Lower leg skin (tissue), 4 donors: Measurements from ENCODE around the gene BRAP. TPM values are rescaled to one million over a fixed set of nuclear protein-coding genes. Genes with fewer than 3 reads are reported as not detected.
"Not testable (repeated sequence)": the region's sequence is repeated elsewhere in the genome, so short reads cannot be mapped to it uniquely, and the experiment has no call there.

Experiments
- DNase-seq, 2 donors: peaks; one replicate each; pipeline ENCODE4 v3.0.0-alpha.2; 2019; ENCODE audit warnings: low spot score in 2 of 2
- H3K4me3 ChIP-seq: fragments of 200-600 bp; sonication (generic); 2 replicates; pipeline ENCODE4 v1.5.1; 2017; ENCODE audit warnings: mild to moderate bottlenecking, low read depth; ENCODE audit not compliant: poor library complexity, severe bottlenecking
- POLR2A ChIP-seq, 2 donors: fragments of 450-650 bp; IDR thresholded peaks; one replicate each; pipeline ENCODE4 v1.6.1; 2016 to 2017; ENCODE audit warnings: antibody characterized with exemption in 2 of 2, mild to moderate bottlenecking in 1 of 2, moderate library complexity in 1 of 2
- WGBS, 2 donors: methylation state at CpG; one replicate each; pipeline ENCODE4 v1.1.5; 2018; 5-methylcytosine and 5-hydroxymethylcytosine counted together
- intact Hi-C: fragments of 100-400 bp; cut with DNase I; formaldehyde crosslinking; loops from one replicate; pipeline ENCODE4 v1.15.0; 2023; ENCODE audit warnings: low total_unique reads
- total RNA-seq, 4 donors: library from RNA; depleted of rRNA; stranded (reverse); fragments of >200 nt; gene quantifications; one replicate each; pipeline ENCODE4 v1.1.0, GENCODE V29; 2016
- TF ChIP-seq, protein P1 (sequence below), 3 donors: fragments of 450-650 bp; IDR thresholded peaks; one replicate each; pipeline ENCODE4 v1.5.1; 2016; ENCODE audit warnings: antibody characterized with exemption in 3 of 3, mild to moderate bottlenecking in 3 of 3, moderate library complexity in 2 of 3

Gene BRAP
- total RNA-seq, 4 donors from 2014 or later = 18.0 to 25.2 (median 22.0) TPM

DNA sequence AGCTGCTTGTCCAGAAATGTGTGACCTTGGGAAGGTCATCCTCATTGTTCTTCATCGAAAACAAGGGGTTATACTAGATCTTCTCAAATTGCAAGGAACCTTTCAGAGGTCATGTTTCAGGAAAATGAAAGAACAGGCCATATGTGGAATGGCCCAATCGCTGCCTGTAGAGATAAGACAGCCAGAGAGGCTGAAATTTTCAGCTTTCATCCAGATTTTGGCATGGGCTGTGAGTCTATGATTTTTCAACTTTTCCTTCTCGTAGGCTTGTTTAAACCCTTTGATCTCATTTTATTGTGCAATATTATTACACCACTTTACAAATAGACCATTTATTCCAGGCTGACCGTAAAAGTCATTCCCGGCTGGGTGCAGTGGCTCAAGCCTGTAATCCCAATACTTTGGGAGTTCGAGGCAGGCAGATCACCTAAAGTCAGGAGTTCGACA lies 69.6 kb downstream of the BRAP start:
- 64 to 70% methylated on average over 7 of the region's 7 CpGs for WGBS, 2 donors
- TF ChIP-seq, protein P1, sequence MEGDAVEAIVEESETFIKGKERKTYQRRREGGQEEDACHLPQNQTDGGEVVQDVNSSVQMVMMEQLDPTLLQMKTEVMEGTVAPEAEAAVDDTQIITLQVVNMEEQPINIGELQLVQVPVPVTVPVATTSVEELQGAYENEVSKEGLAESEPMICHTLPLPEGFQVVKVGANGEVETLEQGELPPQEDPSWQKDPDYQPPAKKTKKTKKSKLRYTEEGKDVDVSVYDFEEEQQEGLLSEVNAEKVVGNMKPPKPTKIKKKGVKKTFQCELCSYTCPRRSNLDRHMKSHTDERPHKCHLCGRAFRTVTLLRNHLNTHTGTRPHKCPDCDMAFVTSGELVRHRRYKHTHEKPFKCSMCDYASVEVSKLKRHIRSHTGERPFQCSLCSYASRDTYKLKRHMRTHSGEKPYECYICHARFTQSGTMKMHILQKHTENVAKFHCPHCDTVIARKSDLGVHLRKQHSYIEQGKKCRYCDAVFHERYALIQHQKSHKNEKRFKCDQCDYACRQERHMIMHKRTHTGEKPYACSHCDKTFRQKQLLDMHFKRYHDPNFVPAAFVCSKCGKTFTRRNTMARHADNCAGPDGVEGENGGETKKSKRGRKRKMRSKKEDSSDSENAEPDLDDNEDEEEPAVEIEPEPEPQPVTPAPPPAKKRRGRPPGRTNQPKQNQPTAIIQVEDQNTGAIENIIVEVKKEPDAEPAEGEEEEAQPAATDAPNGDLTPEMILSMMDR (IDR thresholded peaks at IDR 0.05) = no peak
- TF ChIP-seq POLR2A (IDR thresholded peaks at IDR 0.05) = no peak
- DNase-seq = no peak
- no peak overlapping the region for H3K4me3 ChIP-seq
- intact Hi-C loops = no loop called here

DNA sequence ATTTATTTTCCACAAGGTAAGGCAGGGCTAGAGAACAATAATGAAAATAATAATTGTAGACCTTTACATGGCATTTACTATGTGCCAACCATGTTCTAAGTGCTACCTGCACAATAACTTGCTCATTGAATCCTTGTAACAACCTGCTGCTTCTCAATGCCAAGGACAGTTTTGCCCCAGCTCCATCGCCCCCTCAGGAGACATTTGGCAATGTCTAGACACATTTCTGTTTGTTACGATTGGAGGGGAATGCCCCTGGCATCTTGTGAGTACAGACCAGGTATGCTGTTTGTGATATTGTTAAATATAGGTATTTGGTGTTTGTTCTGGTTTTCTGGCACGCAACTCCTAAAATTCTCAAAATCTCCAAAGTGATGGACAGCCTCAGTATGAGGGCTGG lies 78.5 kb downstream of the BRAP start:
- no peak overlapping the region for H3K4me3 ChIP-seq
- intact Hi-C loops = no loop called here
- no peak for TF ChIP-seq POLR2A (IDR thresholded peaks at IDR 0.05)
- TF ChIP-seq, protein P1 (IDR thresholded peaks at IDR 0.05) = no peak
- WGBS, 2 donors = 63 to 72% methylated on average over 3 of the region's 3 CpGs
- no peak for DNase-seq

DNA sequence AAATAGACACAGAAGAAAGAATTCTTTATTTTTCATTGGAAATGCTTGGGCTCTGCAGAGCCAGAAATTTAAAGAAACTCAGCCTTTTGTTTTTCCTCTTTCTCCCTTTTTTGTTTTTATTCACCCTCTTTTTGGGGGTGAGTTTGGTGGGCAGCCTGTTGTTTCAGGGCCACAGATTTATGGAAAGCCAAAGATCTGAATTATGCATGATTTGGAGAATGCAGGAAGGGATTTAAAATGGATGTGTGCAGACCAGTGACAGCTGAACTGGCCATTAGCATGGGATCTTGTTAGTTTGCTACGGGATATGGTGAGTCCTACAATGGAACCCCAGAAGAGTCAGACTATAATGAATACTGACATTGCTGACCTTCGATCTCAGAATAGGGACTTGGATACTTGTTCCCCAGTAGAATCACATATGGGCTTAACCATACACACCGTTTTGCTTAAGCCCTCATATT lies 79.0 kb downstream of the BRAP start:
- H3K4me3 ChIP-seq = no peak overlapping the region
- intact Hi-C loops = no loop called here
- no peak for TF ChIP-seq POLR2A (IDR thresholded peaks at IDR 0.05)
- TF ChIP-seq, protein P1 (IDR thresholded peaks at IDR 0.05) = no peak
- 82 to 85% methylated on average over 3 of the region's 3 CpGs for WGBS, 2 donors
- DNase-seq = no peak

DNA sequence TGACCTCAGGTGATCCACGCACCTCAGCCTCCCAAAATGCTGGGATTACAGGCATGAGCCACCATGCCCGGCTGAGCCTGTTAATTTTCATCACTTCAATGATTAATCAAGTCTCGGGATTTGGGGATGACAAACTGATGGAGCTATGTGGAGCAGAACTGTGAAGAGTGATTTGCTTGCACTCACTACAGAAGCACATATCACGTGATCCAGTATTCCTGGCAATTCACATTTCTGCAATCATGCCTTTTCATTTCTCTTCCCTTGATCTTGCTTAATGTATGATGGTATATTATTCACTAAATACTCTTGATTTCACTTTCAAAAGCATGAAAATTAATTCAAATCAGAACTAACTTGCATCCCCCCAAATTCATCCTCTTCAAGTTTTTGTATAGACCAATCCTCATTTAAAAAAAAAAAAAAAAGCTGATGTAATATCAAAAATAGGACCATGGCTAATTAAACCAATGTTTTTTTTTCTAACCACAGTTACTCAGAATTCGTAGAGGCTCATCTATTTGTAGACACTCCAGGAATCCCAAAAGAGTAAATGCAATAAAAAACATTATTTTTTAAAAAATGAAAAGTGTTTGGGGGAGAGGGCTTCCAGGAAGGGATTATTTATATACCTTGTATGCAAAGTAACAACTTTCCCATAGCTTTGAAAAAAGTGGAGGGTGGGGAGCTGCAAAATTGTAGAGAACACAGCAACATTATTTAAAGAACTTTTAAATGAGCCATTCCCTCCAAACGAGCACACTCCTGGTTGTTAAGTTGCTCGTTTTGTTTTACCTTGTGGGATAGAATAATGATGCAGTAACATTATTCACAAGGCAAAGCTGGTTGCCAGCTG lies 79.6 kb downstream of the BRAP start:
- TF ChIP-seq POLR2A (IDR thresholded peaks at IDR 0.05) = no peak
- TF ChIP-seq, protein P1 (IDR thresholded peaks at IDR 0.05) = no peak
- intact Hi-C loops = no loop called here
- no peak overlapping the region for H3K4me3 ChIP-seq
- 76 to 81% methylated on average over 7 of the region's 7 CpGs for WGBS, 2 donors
- no peak for DNase-seq

DNA sequence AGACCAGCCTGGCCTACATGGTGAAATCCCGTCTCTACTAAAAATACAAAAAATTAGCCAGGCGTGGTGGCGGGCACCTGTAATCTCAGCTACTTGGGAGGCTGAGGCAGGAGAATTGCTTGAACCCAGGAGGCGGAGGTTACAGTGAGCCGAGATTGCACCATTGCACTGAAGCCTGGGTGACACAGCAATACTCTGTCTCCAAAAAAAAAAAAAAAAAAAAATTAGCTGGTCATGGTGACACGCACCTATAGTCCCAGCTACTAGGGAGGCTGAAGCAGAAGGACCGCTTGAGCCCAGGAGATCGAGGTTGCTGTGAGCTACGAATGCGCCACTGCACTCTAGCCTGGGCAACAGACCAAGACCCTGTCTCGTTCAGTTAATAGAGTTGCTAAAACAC lies 82.9 kb downstream of the BRAP start:
- DNase-seq, H3K4me3 ChIP-seq, intact Hi-C loops: not testable (repeated sequence)
- 92 to 95% methylated on average over 11 of the region's 11 CpGs for WGBS, 2 donors

DNA sequence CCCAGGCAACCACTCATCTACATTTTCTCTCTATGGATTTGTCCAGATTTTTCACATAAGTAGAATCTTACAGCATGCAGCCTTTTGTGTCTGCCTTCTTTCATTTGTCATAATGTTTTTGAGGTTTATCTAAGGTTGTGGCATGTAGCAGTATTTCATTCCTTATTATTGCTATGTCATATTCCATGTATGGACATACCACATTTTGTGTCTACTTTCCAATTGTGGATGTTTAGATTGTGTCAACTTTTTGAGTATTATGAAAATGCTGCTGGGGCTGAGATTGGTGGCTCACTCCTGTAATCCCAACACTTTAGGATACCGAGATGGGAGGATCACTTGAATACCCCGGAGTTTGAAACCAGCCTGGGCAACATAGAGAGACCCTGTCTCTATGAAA lies 83.4 kb downstream of the BRAP start:
- intact Hi-C loops = no loop called here
- DNase-seq = no peak
- WGBS, 2 donors = 95 to 98% methylated on average over 2 of the region's 2 CpGs
- no peak overlapping the region for H3K4me3 ChIP-seq
- TF ChIP-seq, protein P1 (IDR thresholded peaks at IDR 0.05) = no peak
- TF ChIP-seq POLR2A (IDR thresholded peaks at IDR 0.05) = no peak

DNA sequence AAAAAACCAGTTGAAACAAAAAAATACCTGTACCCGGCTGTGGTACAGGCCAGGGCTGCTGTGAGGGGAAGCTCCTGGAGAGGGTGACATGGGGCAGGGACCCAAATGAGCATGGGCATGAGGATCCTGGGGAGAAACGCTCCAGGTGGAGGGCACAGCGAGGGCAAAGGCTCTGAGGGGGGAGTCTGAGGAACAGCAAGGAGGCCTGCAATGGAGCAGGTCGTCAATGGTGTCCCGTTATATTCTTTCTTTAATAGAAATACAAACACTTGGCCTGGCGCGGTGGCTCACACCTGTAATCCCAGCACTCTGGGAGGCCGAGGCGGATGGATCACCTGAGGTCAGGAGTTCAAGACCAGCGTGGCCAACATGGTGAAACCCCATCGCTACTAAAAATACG lies 84.8 kb downstream of the BRAP start:
- H3K4me3 ChIP-seq, intact Hi-C loops, DNase-seq: not testable (repeated sequence)
- 93 to 96% methylated on average over 12 of the region's 12 CpGs for WGBS, 2 donors
